GM08714 (cell line): Measurements from ENCODE around the gene MRPL43.

ENCODE experiments used
- H3K4me3 ChIP-seq: fragments of 200-500 bp; sonication (Bioruptor generic); 2 replicates; pipeline ENCODE4 v1.5.1; 2014; ENCODE audit warnings: mild to moderate bottlenecking, low read length, inconsistent platforms
- ZNF274 ChIP-seq: IDR thresholded peaks from 2 replicates; pipeline ENCODE4 v1.6.1; 2012; ENCODE audit warnings: mild to moderate bottlenecking, low read depth, low read length

The MRPL43 gene

DNA sequence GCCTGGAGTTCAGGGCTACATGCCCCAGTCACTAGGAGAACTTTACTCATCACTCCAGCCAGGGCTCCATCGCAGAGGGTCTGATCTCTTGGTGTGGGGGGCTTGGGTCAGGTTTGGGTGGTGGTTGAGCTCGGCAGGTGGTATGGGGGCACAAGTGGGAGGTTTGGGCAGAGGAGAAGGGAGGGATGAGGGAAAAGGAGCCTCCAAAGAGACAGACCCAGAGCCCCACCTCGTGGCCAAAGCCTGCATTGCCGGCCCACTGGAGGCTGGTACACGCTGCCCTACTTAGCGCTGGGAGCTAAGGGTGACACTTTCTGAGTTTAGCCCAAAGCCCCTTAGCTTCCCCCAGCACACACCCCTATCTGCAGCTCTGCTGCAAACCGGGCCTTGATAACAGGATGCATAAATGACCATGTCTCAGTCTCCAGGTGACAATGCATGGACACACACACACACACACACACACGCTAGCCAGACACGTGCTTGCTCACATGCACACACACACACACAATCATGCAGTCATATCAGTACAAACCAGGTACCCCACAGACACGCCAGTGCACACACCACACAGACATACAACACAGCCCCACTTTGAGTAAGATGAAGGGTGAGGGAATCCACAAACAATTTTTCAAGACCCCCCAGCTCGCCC is 27.1 kb upstream of the MRPL43 start:
- no peak overlapping the region for H3K4me3 ChIP-seq
- TF ChIP-seq ZNF274, result no peak

- TF ChIP-seq ZNF274, result no peak
- no peak overlapping the region for H3K4me3 ChIP-seq
Observed at GRCh38 chr10:101013365-101013825, 26.1 kb upstream of the MRPL43 start.

DNA sequence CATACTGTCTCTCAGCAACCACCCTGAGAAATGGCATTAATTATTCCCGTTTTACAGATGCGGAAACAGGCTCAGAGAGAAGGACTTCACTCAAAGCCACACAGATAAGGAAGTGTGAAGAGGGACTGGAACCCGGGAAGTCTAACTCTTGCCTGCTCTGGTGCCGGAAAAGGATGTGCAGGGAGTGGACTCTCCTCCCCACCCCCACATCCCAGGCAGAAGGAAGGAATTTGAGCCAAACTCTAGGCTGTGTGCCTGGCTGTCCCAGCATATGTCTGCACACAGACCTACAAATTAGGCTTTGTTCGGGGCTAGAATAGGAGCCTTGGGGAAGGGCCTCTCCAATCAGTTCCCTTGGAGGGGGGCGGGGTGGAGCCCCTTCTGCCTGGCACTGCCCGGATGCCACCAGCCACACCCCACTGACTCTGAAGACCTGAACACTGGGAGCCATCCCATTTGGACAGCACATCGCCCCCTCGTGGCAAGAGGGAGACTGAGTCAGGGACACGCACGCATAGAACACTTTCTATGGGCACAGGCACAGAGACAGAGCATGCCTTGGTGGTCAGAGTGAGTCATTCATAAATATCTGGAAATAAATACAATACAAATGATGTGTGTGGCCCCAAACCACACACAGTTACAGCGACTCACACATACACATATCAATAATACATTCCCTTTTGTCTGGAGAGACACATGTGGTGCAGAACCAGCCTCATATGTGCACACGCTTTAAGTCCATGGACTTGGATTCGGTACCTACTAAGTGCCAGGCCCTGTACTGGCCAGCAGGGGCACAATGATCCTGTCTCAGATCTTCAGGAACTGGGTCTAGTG is 25.4 kb upstream of the MRPL43 start:
- no peak overlapping the region for H3K4me3 ChIP-seq
- TF ChIP-seq ZNF274, result no peak

DNA sequence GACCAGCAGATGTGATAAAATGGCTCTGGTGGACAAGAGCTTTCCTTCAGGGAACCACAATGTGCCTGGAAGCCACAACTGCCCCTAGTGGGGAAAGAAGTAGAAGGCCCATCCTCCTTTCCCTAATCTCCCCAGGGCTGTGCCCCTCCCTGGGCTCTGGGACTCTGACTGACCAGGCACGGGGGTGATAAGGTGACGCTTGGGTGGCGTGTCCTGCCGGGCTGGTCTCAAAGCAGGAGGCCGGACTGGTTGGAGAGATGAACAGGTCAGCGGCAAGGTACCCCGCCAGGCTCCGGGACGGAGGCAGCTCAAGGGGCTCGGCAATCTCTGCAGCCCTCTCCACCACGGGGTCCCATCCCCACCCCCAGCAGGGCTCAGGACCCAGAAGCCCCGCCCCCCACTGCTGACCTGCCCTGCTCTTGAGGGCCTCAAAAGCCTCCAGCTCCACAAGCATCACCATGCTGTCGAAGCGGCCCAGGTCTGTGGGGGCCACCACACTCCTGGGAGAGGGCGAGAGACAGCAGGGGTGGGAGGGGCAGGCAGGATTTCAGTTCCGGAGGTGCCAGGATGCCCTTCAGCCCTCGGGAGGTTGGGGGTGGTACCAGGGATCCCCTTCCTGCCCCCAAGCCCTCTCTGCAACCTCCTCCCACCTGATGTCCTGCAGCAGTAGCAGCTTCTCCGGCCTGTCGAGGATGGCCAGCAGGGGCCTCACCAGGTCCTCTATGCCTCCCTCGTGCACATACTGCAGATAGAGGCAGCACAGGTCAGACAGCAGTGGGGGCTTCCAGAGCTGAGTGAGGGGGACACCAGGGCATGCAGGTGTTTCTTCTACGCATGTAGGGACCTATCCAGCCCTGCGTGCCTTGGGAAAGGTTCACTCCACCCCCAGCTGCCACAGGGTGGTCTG is 24.5 kb upstream of the MRPL43 start:
- TF ChIP-seq ZNF274, result no peak
- no peak overlapping the region for H3K4me3 ChIP-seq

GRCh38 chr10:101010329-101010728 is 23.0 kb upstream of the MRPL43 start:
- TF ChIP-seq ZNF274, result no peak
- no peak overlapping the region for H3K4me3 ChIP-seq

- no peak overlapping the region for H3K4me3 ChIP-seq
- TF ChIP-seq ZNF274, result no peak
Observed at GRCh38 chr10:101008823-101009423, 21.6 kb upstream of the MRPL43 start.

DNA sequence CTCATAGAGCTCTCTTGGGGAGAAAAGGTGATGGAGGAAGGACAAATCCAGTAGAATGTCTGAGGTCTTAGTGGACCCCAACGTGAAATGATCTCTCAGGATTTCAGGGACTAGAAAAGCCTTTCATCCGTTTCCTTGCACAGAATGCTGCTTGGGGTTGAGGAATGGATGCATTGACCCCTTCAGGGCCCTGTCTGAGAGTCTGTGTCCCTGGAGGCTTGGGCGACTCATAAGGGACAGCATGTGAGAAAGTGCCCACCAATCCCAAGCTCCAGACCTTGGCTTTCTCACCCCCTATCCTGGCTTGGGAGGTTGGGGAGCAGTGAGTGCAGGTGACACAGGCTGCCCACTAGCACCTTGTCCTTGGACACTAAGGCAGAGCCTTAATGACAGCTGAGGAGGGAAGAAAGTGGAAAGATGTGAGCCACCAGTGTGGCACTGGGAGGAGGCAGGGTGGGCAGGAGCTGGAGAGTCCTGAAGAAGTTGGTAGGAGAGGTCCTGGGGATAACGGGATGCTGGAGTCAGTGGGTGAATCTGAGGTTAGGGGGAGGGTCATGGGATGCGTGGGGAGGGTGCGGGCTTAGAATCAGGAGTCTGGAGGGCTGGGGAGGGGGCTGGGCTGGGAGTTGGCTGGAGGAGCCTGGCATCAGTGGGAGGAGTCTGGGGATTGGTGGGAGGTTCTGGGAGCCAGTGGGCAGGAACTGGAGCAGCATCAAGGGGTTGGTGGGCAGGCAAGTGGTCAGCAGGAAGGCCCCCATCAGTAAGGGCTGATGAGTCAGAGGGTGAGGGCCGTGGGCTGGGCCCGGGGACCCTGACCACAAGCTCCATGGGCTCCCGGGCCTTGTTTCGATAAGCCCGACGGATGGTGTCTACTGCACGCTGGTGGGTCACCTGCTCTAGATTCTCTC is 20.9 kb upstream of the MRPL43 start:
- no peak for TF ChIP-seq ZNF274
- no peak overlapping the region for H3K4me3 ChIP-seq

DNA sequence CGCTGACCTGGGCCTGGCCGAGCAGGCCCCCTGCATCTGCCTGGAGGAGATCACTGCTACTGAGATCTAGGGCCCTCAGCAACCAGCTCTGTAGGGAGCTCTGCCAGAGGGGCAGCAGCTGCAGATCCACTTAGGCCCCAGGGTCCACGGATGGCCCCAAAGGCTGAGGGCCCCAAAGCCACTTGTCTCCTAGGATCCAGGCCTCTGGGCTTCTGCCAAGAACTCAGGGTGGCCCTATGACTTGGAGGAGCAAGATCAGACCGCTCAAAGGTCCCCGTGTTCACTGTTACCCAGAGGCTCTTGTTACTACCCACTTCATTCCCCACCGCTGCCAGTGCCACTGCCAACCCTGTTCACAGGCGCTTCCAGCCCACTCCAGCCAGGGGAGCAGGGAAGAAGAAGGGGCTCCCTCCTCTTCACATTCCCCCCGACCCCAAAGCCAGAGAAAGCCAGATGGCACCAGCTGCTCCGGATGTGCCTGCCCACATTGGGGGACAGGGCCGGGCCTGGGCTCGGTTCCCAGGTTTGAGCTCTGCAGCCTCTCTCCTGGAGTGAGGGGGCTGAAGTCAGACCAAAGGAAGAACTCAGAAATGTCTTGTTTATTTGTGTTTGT is 19.9 kb upstream of the MRPL43 start:
- no peak for TF ChIP-seq ZNF274
- no peak overlapping the region for H3K4me3 ChIP-seq

DNA sequence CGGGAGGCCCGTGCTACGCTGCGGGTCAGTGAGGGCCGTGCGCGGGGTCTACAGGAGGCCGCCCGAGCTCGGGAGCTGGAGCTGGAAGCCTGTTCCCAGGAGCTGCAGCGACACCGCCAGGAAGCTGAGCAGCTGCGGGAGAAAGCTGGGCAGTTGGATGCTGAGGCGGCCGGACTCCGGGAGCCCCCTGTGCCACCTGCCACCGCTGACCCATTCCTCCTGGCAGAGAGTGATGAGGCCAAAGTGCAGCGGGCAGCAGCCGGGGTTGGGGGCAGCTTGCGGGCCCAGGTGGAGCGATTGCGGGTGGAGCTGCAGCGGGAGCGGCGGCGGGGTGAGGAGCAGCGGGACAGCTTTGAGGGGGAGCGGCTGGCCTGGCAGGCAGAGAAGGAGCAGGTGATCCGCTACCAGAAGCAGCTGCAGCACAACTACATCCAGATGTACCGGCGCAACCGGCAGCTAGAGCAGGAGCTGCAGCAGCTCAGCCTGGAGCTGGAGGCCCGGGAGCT is 19.3 kb upstream of the MRPL43 start:
- no peak overlapping the region for H3K4me3 ChIP-seq
- no peak for TF ChIP-seq ZNF274

DNA sequence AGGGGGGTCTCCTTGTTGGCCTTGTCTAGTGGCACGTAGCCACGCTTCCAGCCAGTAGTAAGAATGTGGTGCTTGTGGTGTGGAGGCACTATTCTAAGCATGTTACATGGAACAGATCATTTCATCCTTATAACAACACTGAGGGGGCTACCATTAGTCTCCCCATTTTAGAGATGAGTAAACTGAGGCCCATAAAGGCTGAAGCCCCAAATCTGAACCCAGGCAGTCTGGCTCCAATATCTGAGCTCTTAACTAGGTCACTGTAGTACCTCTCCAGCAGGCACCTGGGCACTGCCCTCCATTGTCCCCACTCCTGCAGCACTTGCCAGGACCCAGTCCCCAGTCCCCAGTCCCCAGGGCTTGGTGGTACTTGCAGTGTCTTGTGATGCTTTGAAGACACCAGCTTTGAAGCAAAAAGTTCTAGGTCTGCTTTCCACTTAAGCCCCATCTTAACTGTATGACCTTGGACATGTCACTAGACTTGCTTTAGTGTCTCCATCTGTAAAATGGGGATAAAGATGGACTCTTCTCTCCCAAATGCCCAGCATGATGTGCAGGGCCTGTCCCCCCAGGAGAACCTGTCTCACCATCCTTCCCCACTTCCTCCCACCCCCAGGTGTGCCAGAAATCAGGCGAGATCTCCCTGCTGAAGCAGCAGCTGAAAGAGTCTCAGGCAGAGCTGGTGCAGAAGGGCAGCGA is 18.7 kb upstream of the MRPL43 start:
- TF ChIP-seq ZNF274, result no peak
- no peak overlapping the region for H3K4me3 ChIP-seq

DNA sequence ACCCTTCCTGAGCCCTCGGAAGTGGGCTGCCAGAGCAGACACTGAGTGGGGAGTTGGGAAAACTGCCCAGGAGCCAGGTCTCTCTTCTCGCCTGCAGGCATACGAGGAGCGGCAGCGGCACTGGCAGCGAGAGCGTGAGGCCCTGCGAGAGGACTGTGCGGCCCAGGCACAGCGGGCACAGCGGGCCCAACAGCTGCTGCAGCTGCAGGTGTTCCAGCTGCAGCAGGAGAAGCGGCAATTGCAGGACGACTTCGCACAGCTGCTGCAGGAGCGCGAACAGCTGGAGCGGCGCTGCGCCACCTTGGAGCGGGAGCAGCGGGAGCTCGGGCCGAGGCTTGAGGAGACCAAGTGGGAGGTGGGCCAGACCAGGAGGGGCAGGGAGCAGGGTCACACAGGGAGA is 18.1 kb upstream of the MRPL43 start:
- TF ChIP-seq ZNF274, result no peak
- H3K4me3 ChIP-seq, result no peak overlapping the region

GRCh38 chr10:101003639-101004206 is 16.4 kb upstream of the MRPL43 start:
- no peak overlapping the region for H3K4me3 ChIP-seq
- TF ChIP-seq ZNF274, result no peak
